Natural killer cell (primary cell): ENCODE results near the gene MTUS2. TPM values are rescaled to one million over a fixed set of nuclear protein-coding genes. Genes with fewer than 3 reads are reported as not detected.

Experiments used
- ATAC-seq, 3 donors: fragments of 150-1000 bp in 2 of 3; fragments of 200-7000 bp in 1 of 3; cut with Tn5 transposase; 1 replicate in 1 of 3; 2 replicates in 2 of 3; pipeline ENCODE4 v1.10.0; 2021; ENCODE audit warnings: mild to moderate bottlenecking in 2 of 3, moderate library complexity in 2 of 3
- DNase-seq, 2 donors: peaks; one replicate each; pipeline versions ENCODE4 v3.0.0 to v3.0.0-alpha.2; 2013 to 2021; ENCODE audit warnings: mixed read lengths in 1 of 2
- H3K27ac ChIP-seq: one replicate; pipeline ENCODE4 v1.5.1; 2013; ENCODE audit warnings: mild to moderate bottlenecking, low read length
- H3K27me3 ChIP-seq: one replicate; pipeline ENCODE4 v1.6.1; 2013; ENCODE audit warnings: low read length; ENCODE audit not compliant: control insufficient read depth, insufficient read depth
- H3K36me3 ChIP-seq: one replicate; pipeline ENCODE4 v1.6.1; 2013; ENCODE audit warnings: low read length; ENCODE audit not compliant: control insufficient read depth, insufficient read depth
- H3K4me1 ChIP-seq: one replicate; pipeline ENCODE4 v1.6.1; 2013; ENCODE audit warnings: low read length; ENCODE audit not compliant: control insufficient read depth, insufficient read depth
- H3K4me3 ChIP-seq: one replicate; pipeline ENCODE4 v1.5.1; 2013; ENCODE audit warnings: low read length
- H3K9me3 ChIP-seq: one replicate; pipeline ENCODE4 v1.6.1; 2013; ENCODE audit warnings: low read length; ENCODE audit not compliant: control insufficient read depth, insufficient read depth
- H3K27ac Mint-ChIP-seq, 2 donors: one replicate each; pipeline ENCODE4 v1.8.0; 2022; ENCODE audit warnings: mild to moderate bottlenecking in 2 of 2, mixed read lengths in 2 of 2, moderate library complexity in 1 of 2
- H3K27me3 Mint-ChIP-seq, 2 donors: one replicate each; pipeline ENCODE4 v1.8.0; 2022; ENCODE audit warnings: low read depth in 2 of 2, mixed read lengths in 2 of 2
- H3K36me3 Mint-ChIP-seq: one replicate; pipeline ENCODE4 v1.8.0; 2022; ENCODE audit warnings: mixed read lengths
- H3K4me1 Mint-ChIP-seq, 2 donors: one replicate each; pipeline ENCODE4 v1.8.0; 2022; ENCODE audit warnings: mixed read lengths in 2 of 2
- H3K4me3 Mint-ChIP-seq: one replicate; pipeline ENCODE4 v1.8.0; 2022; ENCODE audit warnings: mild to moderate bottlenecking, moderate library complexity, mixed read lengths
- H3K9me3 Mint-ChIP-seq, 2 donors: one replicate each; pipeline ENCODE4 v1.8.0; 2022; ENCODE audit warnings: mixed read lengths in 2 of 2
- CTCF ChIP-seq: fragments of 200-600 bp; IDR thresholded peaks from one replicate; pipeline ENCODE4 v1.8.0; 2022; ENCODE audit warnings: antibody characterized with exemption
- WGBS: methylation state at CpG from one replicate; pipeline ENCODE4 v1.1.7; 2013; ENCODE audit warnings: missing lambda C conversion rate; ENCODE audit not compliant: insufficient coverage; 5-methylcytosine and 5-hydroxymethylcytosine counted together
- intact Hi-C: fragments of 100-400 bp; cut with micrococcal nuclease; formaldehyde crosslinking; loops from one replicate; pipeline ENCODE4 v1.14.2; 2022
- total RNA-seq, 4 donors: library from RNA; stranded (reverse); fragments of 120-200 nt in 1 of 4; gene quantifications; one replicate each; pipeline versions ENCODE4 v1.2.3 to v1.2.4, GENCODE V29; 2013 to 2022

Gene MTUS2
- total RNA-seq, 3 donors from 2014 or later (not counting 1 experiment from before 2014, with no cell fraction given): not detected

- peak in 1 of 3 donors; percentile 14 for ATAC-seq
- H3K4me1 Mint-ChIP-seq: no peaks in the 10 kb centered on the region
- WGBS: 57% methylated on average over 3 of the region's 3 CpGs
- no peak overlapping the region for H3K27ac Mint-ChIP-seq
- intact Hi-C loops: no loop called here
- no peaks in the 10 kb centered on the region for H3K36me3 ChIP-seq
- no peak for DNase-seq
- no peaks in the 10 kb centered on the region for H3K36me3 Mint-ChIP-seq
- no peak overlapping the region for H3K4me3 Mint-ChIP-seq
- no peaks in the 10 kb centered on the region for H3K9me3 ChIP-seq
- no peak for TF ChIP-seq CTCF
- peaks cover 12 to 17% of the 10 kb centered on the region in 2 donors for H3K9me3 Mint-ChIP-seq
- H3K4me3 ChIP-seq: no peak overlapping the region
- H3K27ac ChIP-seq: no peak overlapping the region
- H3K27me3 ChIP-seq: no peaks in the 10 kb centered on the region
- H3K4me1 ChIP-seq: no peaks in the 10 kb centered on the region
- H3K27me3 Mint-ChIP-seq: no peaks in the 10 kb centered on the region
Measured at GRCh38 chr13:29239653-29240525, 419.8 kb downstream of the MTUS2 start.

- no peaks in the 10 kb centered on the region for H3K36me3 Mint-ChIP-seq
- intact Hi-C loops: no loop called here
- peaks cover 3 to 8% of the 10 kb centered on the region in 2 donors for H3K9me3 Mint-ChIP-seq
- H3K27ac ChIP-seq: no peak overlapping the region
- H3K27me3 Mint-ChIP-seq: peaks cover 0 to 5% of the 10 kb centered on the region in 2 donors
- H3K4me1 ChIP-seq: no peaks in the 10 kb centered on the region
- H3K27me3 ChIP-seq: no peaks in the 10 kb centered on the region
- H3K9me3 ChIP-seq: no peaks in the 10 kb centered on the region
- no peak overlapping the region for H3K4me3 ChIP-seq
- no peak overlapping the region for H3K27ac Mint-ChIP-seq
- H3K36me3 ChIP-seq: no peaks in the 10 kb centered on the region
- ATAC-seq (no peak), DNase-seq (no peak)
- no peaks in the 10 kb centered on the region for H3K4me1 Mint-ChIP-seq
- H3K4me3 Mint-ChIP-seq: no peak overlapping the region
- WGBS: 5% methylated on average over 9 of the region's 9 CpGs
- no peak for TF ChIP-seq CTCF
Measured at GRCh38 chr13:29254626-29255370, 434.7 kb downstream of the MTUS2 start.

- ATAC-seq: no peak
- Mint-ChIP-seq H3K9me3 (peaks cover 3 to 8% of the 10 kb centered on the region in 2 donors), H3K4me3 (no peak overlapping the region), H3K4me1 (no peaks in the 10 kb centered on the region), H3K27me3 (peaks cover 0 to 5% of the 10 kb centered on the region in 2 donors), H3K27ac (no peak overlapping the region), H3K36me3 (no peaks in the 10 kb centered on the region)
- intact Hi-C loops: no loop called here
- Histone ChIP-seq H3K4me3 (no peak overlapping the region), H3K36me3 (no peaks in the 10 kb centered on the region), H3K27me3 (no peaks in the 10 kb centered on the region), H3K9me3 (no peaks in the 10 kb centered on the region), H3K27ac (no peak overlapping the region), H3K4me1 (no peaks in the 10 kb centered on the region)
- TF ChIP-seq CTCF: no peak
- WGBS: 70% methylated on average over 2 of the region's 2 CpGs
- DNase-seq: no peak
Measured at GRCh38 chr13:29255567-29255966, 435.4 kb downstream of the MTUS2 start.
